Measurements from ENCODE around the gene GDF7.

DNA sequence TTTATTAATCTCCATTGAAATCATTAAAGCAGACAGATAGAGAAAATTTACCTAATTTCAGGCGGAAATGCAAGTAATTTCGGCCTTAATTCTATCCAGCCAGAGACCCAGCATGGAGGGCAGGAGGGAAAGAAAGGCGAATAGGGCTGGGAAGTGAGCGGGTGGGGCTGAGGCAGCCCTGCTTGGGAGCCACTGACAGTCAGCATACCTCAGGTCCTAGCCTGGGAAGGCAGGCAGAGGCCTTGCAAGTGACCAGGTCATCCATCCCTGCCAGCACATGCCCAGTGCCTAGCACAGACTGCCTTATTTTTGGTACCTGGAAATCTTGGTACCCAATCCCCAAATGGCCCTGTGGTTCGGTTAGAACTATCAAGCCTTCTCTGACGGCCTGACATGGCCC lies 1.5 kb downstream of the GDF7 start:
- TF ChIP-seq, protein P1, sequence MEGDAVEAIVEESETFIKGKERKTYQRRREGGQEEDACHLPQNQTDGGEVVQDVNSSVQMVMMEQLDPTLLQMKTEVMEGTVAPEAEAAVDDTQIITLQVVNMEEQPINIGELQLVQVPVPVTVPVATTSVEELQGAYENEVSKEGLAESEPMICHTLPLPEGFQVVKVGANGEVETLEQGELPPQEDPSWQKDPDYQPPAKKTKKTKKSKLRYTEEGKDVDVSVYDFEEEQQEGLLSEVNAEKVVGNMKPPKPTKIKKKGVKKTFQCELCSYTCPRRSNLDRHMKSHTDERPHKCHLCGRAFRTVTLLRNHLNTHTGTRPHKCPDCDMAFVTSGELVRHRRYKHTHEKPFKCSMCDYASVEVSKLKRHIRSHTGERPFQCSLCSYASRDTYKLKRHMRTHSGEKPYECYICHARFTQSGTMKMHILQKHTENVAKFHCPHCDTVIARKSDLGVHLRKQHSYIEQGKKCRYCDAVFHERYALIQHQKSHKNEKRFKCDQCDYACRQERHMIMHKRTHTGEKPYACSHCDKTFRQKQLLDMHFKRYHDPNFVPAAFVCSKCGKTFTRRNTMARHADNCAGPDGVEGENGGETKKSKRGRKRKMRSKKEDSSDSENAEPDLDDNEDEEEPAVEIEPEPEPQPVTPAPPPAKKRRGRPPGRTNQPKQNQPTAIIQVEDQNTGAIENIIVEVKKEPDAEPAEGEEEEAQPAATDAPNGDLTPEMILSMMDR (conservative IDR thresholded peaks at IDR 0.05; ENCODE audit: low read depth, low read length) = no peak
- TF ChIP-seq POLR2A (IDR thresholded peaks at IDR 0.05; ENCODE audit: low read depth, low read length) (no peak), CEBPB (IDR thresholded peaks at IDR 0.05; ENCODE audit: low read depth, low read length) (no peak), CHD1 (IDR thresholded peaks at IDR 0.05; ENCODE audit: low read depth, low read length) (no peak)

All from IMR-90 (cell line).